HPDE6-E6E7 (cell line): Measurements from ENCODE around the gene PCBP4.
"Not testable (repeated sequence)": the region's sequence is repeated elsewhere in the genome, so short reads cannot be mapped to it uniquely, and the experiment has no call there.

Source experiments
- DNase-seq: peaks from one replicate; pipeline ENCODE4 v3.0.0; 2011; ENCODE audit warnings: missing footprints; ENCODE audit errors: extremely low spot score

Gene PCBP4

GRCh38 chr3:51994530-51994929 lies 27.3 kb upstream of the PCBP4 start:
- DNase-seq: no peak

- not testable (repeated sequence) for DNase-seq
Observed at GRCh38 chr3:51993657-51994056, 26.4 kb upstream of the PCBP4 start.

- DNase-seq: no peak
Observed at GRCh38 chr3:51992017-51992682, 24.9 kb upstream of the PCBP4 start.

- DNase-seq: not testable (repeated sequence)
Observed at GRCh38 chr3:51990501-51990971, 23.3 kb upstream of the PCBP4 start.

- DNase-seq: no peak
Observed at GRCh38 chr3:51988286-51989146, 21.3 kb upstream of the PCBP4 start.

GRCh38 chr3:51987568-51987967 lies 20.3 kb upstream of the PCBP4 start:
- DNase-seq: no peak

GRCh38 chr3:51986010-51986947 lies 19.0 kb upstream of the PCBP4 start:
- DNase-seq: no peak

- DNase-seq: no peak
Observed at GRCh38 chr3:51985063-51985462, 17.8 kb upstream of the PCBP4 start.

- no peak for DNase-seq
Observed at GRCh38 chr3:51984269-51984647, 17.0 kb upstream of the PCBP4 start.

GRCh38 chr3:51983578-51984268 lies 16.5 kb upstream of the PCBP4 start:
- no peak for DNase-seq

GRCh38 chr3:51982838-51983577 lies 15.8 kb upstream of the PCBP4 start, which contains the start of gene ACY1:
TSS of gene ACY1 (plus strand) at chr3:51983535. CDS start at chr3:51984065, 530 bp downstream.
- DNase-seq: peak; percentile 81

- DNase-seq: peak; percentile 32
Observed at GRCh38 chr3:51982352-51982837, 15.1 kb upstream of the PCBP4 start.

- no peak for DNase-seq
Observed at GRCh38 chr3:51980253-51980652, 13.0 kb upstream of the PCBP4 start.

GRCh38 chr3:51978143-51978502 lies 10.9 kb upstream of the PCBP4 start:
- DNase-seq: no peak

- no peak for DNase-seq
Observed at GRCh38 chr3:51977446-51978142, 10.3 kb upstream of the PCBP4 start.

- no peak for DNase-seq
Observed at GRCh38 chr3:51975852-51976549, 8.7 kb upstream of the PCBP4 start.

GRCh38 chr3:51974963-51975851 lies 8.0 kb upstream of the PCBP4 start, which contains the start of gene ABHD14A:
TSS of gene ABHD14A (plus strand) at chr3:51975064. CDS start at chr3:51975136, 72 bp downstream.
- peak; percentile 55 for DNase-seq
